Heart right ventricle (tissue), 16 donors: ENCODE measurements around the gene LRP11. TPM values are rescaled to one million over a fixed set of nuclear protein-coding genes. Genes with fewer than 3 reads are reported as not detected.

Experiments
- ATAC-seq, 8 donors: fragments of 200-7000 bp; cut with Tn5 transposase; one replicate each; pipeline ENCODE4 v1.9.1; 2020; ENCODE audit warnings: mild to moderate bottlenecking in 8 of 8, moderate library complexity in 8 of 8, moderate number of reproducible peaks in 1 of 8
- DNase-seq, 2 donors: peaks; one replicate each; pipeline ENCODE4 v3.0.0-alpha.2; 2020
- H3K27ac ChIP-seq, 10 donors: fragments of 200-600 bp; sonication (generic) in 2 of 10; one replicate each; pipeline versions ENCODE4 v1.5.0 to v1.8.0; 2020 to 2022; ENCODE audit warnings: mild to moderate bottlenecking in 3 of 10
- H3K27me3 ChIP-seq, 7 donors: fragments of 200-600 bp; one replicate each; pipeline ENCODE4 v1.8.0; 2021 to 2022; ENCODE audit warnings: mild to moderate bottlenecking in 2 of 7
- H3K36me3 ChIP-seq, 9 donors: fragments of 200-600 bp; sonication (generic) in 1 of 9; one replicate each; pipeline versions ENCODE4 v1.5.0 to v1.8.0; 2020 to 2022; ENCODE audit warnings: mild to moderate bottlenecking in 2 of 9
- H3K4me1 ChIP-seq, 9 donors: fragments of 200-600 bp; sonication (generic) in 1 of 9; one replicate each; pipeline versions ENCODE4 v1.5.0 to v1.8.0; 2020 to 2022; ENCODE audit warnings: mild to moderate bottlenecking in 4 of 9
- H3K4me3 ChIP-seq, 10 donors: fragments of 200-600 bp; sonication (generic) in 2 of 10; one replicate each; pipeline versions ENCODE4 v1.5.0 to v1.8.0; 2020 to 2022; ENCODE audit warnings: mild to moderate bottlenecking in 7 of 10, moderate library complexity in 2 of 10
- H3K9me3 ChIP-seq, 11 donors: fragments of 200-600 bp in 10 of 11; sonication (generic) in 2 of 11; one replicate each; pipeline versions ENCODE4 v1.5.0 to v1.8.0; 2013 to 2022; ENCODE audit warnings: mild to moderate bottlenecking in 2 of 11, control low read depth in 1 of 11, moderate library complexity in 1 of 11
- WGBS, 2 donors: extraction: QIAGEN DNeasy Blood & Tissue Kit; methylation state at CpG; one replicate each; pipeline ENCODE4 v1.1.7; 2013; ENCODE audit warnings: inconsistent platforms in 1 of 2; 5-methylcytosine and 5-hydroxymethylcytosine counted together
- intact Hi-C, 10 donors: fragments of 100-400 bp; cut with DNase I; formaldehyde crosslinking; loops; one replicate each; pipeline versions ENCODE4 v1.11.1 to v1.14.2; 2022
- polyA plus RNA-seq, 2 donors: library from polyadenylated mRNA; stranded (reverse); fragments of 200-250 nt; gene quantifications; one replicate each; pipeline ENCODE4 v1.2.3, GENCODE V29; 2013
- total RNA-seq, 10 donors: library from RNA; stranded (reverse); fragmentation: NEBNext Ultra II Directional in 3 of 10; extraction: Animal tissue kit (Norgen Biotek cat#: 25700) in 3 of 10; gene quantifications; one replicate each; pipeline versions ENCODE4 v1.2.1 to v1.2.4, GENCODE V29; 2021 to 2023
- TF ChIP-seq, protein P1 (sequence below), 9 donors: fragments of 200-600 bp; sonication (generic) in 2 of 9; IDR thresholded peaks; one replicate each; pipeline versions ENCODE4 v1.5.0 to v1.8.0; 2021 to 2022; ENCODE audit warnings: antibody characterized with exemption in 9 of 9, mild to moderate bottlenecking in 5 of 9, moderate library complexity in 1 of 9
- donor health status: Arrhythmogenic right ventricular cardiomyopathy.
- donor health status: ischemic (EF 13 %, LVEDD 7.1; RV severe dilation, severe dysfunction).
- donor health status: healthy with polysubstance abuse.
- donor health status: DM: no; HTN: yes; CAD: no.
- donor health status: DM: no; HTN: no; CAD: no.
- donor health status: ischemic (EF 25% LVEDD 6.9; RV normal size, moderate dysfunction).
- donor health status: ischemic (EF 25% LVEDD 5.7; RV mildly dilated, moderate dysfunction).
- donor health status: healthy.
- donor health status: DM: yes; HTN: yes; CAD: no.
- donor health status: Ischemic cardiomyopathy.
- donor health status: ischemic (EF 35%, LVEDD 5.7; RV mildly dilated, moderate dysfunction).
- donor health status: nonischemic (EF 11% LVEDD 7.7; RV severe dilation, severe dysfunction).
- donor health status: DM: yes; HTN: yes; CAD: no.
- donor health status: PGD.
- donor health status: ischemic (EF 29% LVEDD 5.4; RV normal size, mild dysfunction).
- donor health status: nonischemic (EF 23%, LVEDD 6.1; RV moderate dilation, normal function).

The LRP11 gene
- total and polyA plus RNA-seq, 12 donors: 0.51 to 21.0 (median 14.6) TPM

DNA sequence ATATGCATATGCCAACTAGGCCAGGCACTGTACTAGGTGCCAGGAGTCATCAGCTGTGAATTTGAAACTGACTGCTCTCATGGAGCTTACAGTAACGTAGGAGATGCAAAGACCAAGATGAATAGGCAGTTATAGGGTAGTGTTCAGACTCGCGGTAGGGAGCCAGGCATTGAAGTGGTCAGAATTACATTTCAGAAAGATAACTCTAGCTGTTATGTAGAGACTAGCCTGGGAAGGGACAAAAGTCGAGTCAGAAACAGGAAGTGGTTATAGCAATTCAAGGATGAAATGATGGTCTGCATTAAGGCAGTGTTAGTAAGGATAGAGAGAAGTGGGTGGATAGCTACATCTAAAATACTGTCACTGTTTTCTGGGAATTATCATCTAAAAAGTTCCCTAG lies 58.0 kb downstream of the LRP11 start:
- intact Hi-C loops: no loop called here
- TF ChIP-seq, protein P1, sequence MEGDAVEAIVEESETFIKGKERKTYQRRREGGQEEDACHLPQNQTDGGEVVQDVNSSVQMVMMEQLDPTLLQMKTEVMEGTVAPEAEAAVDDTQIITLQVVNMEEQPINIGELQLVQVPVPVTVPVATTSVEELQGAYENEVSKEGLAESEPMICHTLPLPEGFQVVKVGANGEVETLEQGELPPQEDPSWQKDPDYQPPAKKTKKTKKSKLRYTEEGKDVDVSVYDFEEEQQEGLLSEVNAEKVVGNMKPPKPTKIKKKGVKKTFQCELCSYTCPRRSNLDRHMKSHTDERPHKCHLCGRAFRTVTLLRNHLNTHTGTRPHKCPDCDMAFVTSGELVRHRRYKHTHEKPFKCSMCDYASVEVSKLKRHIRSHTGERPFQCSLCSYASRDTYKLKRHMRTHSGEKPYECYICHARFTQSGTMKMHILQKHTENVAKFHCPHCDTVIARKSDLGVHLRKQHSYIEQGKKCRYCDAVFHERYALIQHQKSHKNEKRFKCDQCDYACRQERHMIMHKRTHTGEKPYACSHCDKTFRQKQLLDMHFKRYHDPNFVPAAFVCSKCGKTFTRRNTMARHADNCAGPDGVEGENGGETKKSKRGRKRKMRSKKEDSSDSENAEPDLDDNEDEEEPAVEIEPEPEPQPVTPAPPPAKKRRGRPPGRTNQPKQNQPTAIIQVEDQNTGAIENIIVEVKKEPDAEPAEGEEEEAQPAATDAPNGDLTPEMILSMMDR (IDR thresholded peaks at IDR 0.05): no peak
- Histone ChIP-seq H3K27ac (no peak overlapping the region), H3K27me3 (no peaks in the 10 kb centered on the region), H3K4me1 (no peaks in the 10 kb centered on the region), H3K36me3 (peaks cover 0 to 90% (median 7%) of the 10 kb centered on the region in 9 donors), H3K9me3 (no peaks in the 10 kb centered on the region), H3K4me3 (no peak overlapping the region)
- ATAC-seq: no peak
- DNase-seq: no peak
- WGBS, 2 donors: 81 to 84% methylated on average over 4 of the region's 4 CpGs

DNA sequence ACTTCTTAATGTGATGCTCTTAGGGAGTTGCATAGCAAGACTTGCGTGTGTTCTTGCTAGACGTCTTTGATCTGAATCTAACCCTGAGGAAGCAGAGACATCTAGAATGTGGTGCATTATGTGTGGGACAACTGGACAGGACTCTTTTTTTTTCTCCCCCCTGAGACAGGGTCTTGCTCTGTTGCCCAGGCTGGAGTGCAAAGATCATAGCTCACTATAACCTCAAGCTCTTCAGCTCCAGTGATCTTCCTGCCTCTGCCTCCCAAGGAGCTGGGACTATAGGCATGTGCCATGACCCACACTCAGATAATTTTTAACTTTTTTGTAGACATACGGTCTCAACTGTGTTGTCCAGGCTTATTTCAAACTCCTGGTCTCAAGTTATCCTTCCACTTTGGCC lies 80.6 kb downstream of the LRP11 start:
- no peak for DNase-seq
- WGBS, 2 donors: 90 to 94% methylated on average over 3 of the region's 3 CpGs
- intact Hi-C loops: no loop called here
- no peaks in the 10 kb centered on the region for H3K9me3 ChIP-seq
- H3K4me1 ChIP-seq: peaks cover 0 to 14% (median 0%) of the 10 kb centered on the region in 9 donors
- TF ChIP-seq, protein P1 (IDR thresholded peaks at IDR 0.05): no peak
- H3K4me3 ChIP-seq: no peak overlapping the region
- ATAC-seq: no peak
- H3K27me3 ChIP-seq: no peaks in the 10 kb centered on the region
- no peak overlapping the region for H3K27ac ChIP-seq
- H3K36me3 ChIP-seq: peaks cover 0 to 61% (median 0%) of the 10 kb centered on the region in 9 donors

DNA sequence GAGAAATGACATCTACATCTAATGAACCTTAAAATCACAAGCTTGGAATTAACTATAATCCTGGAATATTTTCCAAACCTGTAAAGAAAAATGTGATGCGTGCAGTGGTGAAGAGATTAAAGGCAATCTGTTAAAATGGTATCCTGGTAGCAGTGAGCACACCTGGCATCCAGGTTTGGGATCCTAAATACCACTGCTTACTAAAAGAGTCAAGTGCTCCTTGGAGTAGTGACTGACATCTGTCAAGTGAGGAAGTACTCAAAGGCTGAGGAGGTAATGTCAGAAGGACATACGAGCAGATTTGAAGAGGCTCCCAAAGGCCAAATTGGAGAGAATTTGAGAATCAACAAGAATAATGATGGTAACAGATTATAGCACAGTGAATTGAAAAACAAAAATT lies 81.8 kb downstream of the LRP11 start:
- Histone ChIP-seq H3K4me3 (no peak overlapping the region), H3K4me1 (peaks cover 0 to 14% (median 0%) of the 10 kb centered on the region in 9 donors), H3K36me3 (peaks cover 0 to 71% (median 0%) of the 10 kb centered on the region in 9 donors), H3K9me3 (no peaks in the 10 kb centered on the region), H3K27me3 (no peaks in the 10 kb centered on the region), H3K27ac (no peak overlapping the region)
- intact Hi-C loops: no loop called here
- DNase-seq (no peak), ATAC-seq (no peak)
- TF ChIP-seq, protein P1 (IDR thresholded peaks at IDR 0.05): no peak
- 87 to 93% methylated on average over 2 of the region's 2 CpGs for WGBS, 2 donors

GRCh38 chr6:149781715-149782114 lies 82.4 kb downstream of the LRP11 start:
- Histone ChIP-seq H3K27me3 (no peaks in the 10 kb centered on the region), H3K36me3 (peaks cover 0 to 77% (median 0%) of the 10 kb centered on the region in 9 donors), H3K27ac (no peak overlapping the region), H3K9me3 (no peaks in the 10 kb centered on the region), H3K4me3 (no peak overlapping the region), H3K4me1 (peaks cover 0 to 14% (median 0%) of the 10 kb centered on the region in 9 donors)
- DNase-seq (no peak), ATAC-seq (no peak)
- TF ChIP-seq, protein P1 (IDR thresholded peaks at IDR 0.05): no peak
- intact Hi-C loops: no loop called here
